OCI-LY3 (cell line): ENCODE results near the gene PKDREJ.

ENCODE experiments used
- H2AFZ ChIP-seq: fragments of 200-600, 300-600 bp; shearing (Covaris generic); 2 replicates; pipeline ENCODE4 v1.6.0; 2014; ENCODE audit warnings: antibody characterized with exemption, low read depth, low read length
- H3K27ac ChIP-seq: fragments of 200-600, 300-600 bp; sonication (generic); 2 replicates; pipeline ENCODE4 v1.5.1; 2014; ENCODE audit warnings: mild to moderate bottlenecking, low read length, moderate library complexity, mixed read lengths
- H3K27me3 ChIP-seq: fragments of 200-600, 300-600 bp; sonication (generic); 2 replicates; pipeline ENCODE4 v1.6.1; 2014; ENCODE audit warnings: low read depth, low read length, mixed read lengths
- H3K36me3 ChIP-seq: fragments of 200-600, 300-600 bp; sonication (generic); replicated peaks from 2 replicates; pipeline ENCODE3; 2014; ENCODE audit warnings: low read depth, low read length, mixed read lengths
- H3K4me1 ChIP-seq: fragments of 300-600, 200-600 bp; sonication (generic); 2 replicates; pipeline ENCODE4 v1.6.1; 2014; ENCODE audit warnings: low read length, mixed read lengths
- H3K4me2 ChIP-seq: fragments of 200-600, 300-600 bp; sonication (generic); 2 replicates; pipeline ENCODE4 v1.6.1; 2014; ENCODE audit warnings: low read length, mixed read lengths
- H3K4me3 ChIP-seq: fragments of 300-600, 200-600 bp; sonication (generic); 2 replicates; pipeline ENCODE4 v1.5.1; 2014; ENCODE audit warnings: antibody characterized with exemption, mild to moderate bottlenecking, low read length, moderate library complexity
- H3K79me2 ChIP-seq: fragments of 300-600, 200-600 bp; shearing (Covaris generic); 2 replicates; pipeline ENCODE4 v1.6.1; 2014; ENCODE audit warnings: mild to moderate bottlenecking, low read length, mixed read lengths
- H3K9ac ChIP-seq: fragments of 300-600, 200-600 bp; shearing (Covaris generic); 2 replicates; pipeline ENCODE4 v1.6.0; 2014; ENCODE audit warnings: mild to moderate bottlenecking, low read length, moderate library complexity
- H3K9me3 ChIP-seq: fragments of 200-600, 300-600 bp; shearing (Covaris generic); 2 replicates; pipeline ENCODE4 v1.6.1; 2014; ENCODE audit warnings: low read length, mixed read lengths; ENCODE audit not compliant: insufficient read depth
- H4K20me1 ChIP-seq: fragments of 200-600, 300-600 bp; sonication (generic); 2 replicates; pipeline ENCODE4 v1.6.1; 2016; ENCODE audit warnings: low read length, mixed read lengths; ENCODE audit not compliant: insufficient read depth
- CTCF ChIP-seq: fragments of 200-600, 300-600 bp; sonication (generic); IDR thresholded peaks from 2 replicates; pipeline ENCODE4 v1.5.1; 2014; ENCODE audit warnings: antibody characterized with exemption, low read length, low read depth
- EZH2phosphoT487 ChIP-seq: fragments of 200-600 bp; shearing (Covaris generic); IDR thresholded peaks from 2 replicates; pipeline ENCODE4 v1.6.1; 2018; ENCODE audit warnings: antibody characterized with exemption, mixed run types, low read depth

The PKDREJ gene

DNA sequence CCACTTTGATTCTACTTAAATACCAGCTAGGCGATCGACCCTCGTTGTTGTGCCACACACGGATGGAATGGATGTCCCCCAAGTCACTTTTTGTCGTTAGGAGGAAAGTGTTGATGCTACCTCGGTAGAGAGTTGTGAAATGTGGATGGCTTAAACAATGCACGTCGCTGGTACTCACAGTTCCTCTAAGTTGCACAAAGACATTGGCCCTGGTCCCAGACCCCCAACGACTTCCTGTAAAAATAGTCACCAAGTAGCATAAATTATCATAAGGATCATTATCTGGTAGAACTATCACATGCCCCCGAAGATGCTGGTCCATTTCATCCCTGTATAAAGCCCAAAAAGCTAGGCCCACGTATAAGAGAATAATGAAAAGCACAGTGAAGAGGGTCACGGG, 3.8 kb downstream of the PKDREJ start:
- Histone ChIP-seq H3K9ac (no peak overlapping the region), H4K20me1 (no peaks in the 10 kb centered on the region), H3K27ac (no peak overlapping the region), H3K4me1 (no peaks in the 10 kb centered on the region), H2AFZ (no peak overlapping the region), H3K9me3 (no peaks in the 10 kb centered on the region), H3K4me2 (no peak overlapping the region), H3K27me3 (peaks cover 38% of the 10 kb centered on the region), H3K79me2 (no peaks in the 10 kb centered on the region), H3K36me3 (no peaks in the 10 kb centered on the region), H3K4me3 (no peak overlapping the region)
- TF ChIP-seq EZH2phosphoT487 (no peak), CTCF (no peak)

- Histone ChIP-seq H2AFZ (no peak overlapping the region), H3K9me3 (no peaks in the 10 kb centered on the region), H3K79me2 (no peaks in the 10 kb centered on the region), H3K9ac (no peak overlapping the region), H3K36me3 (no peaks in the 10 kb centered on the region), H4K20me1 (no peaks in the 10 kb centered on the region), H3K27ac (no peak overlapping the region), H3K4me2 (no peak overlapping the region), H3K4me1 (no peaks in the 10 kb centered on the region), H3K27me3 (peaks cover 34% of the 10 kb centered on the region), H3K4me3 (no peak overlapping the region)
- TF ChIP-seq CTCF (no peak), EZH2phosphoT487 (no peak)
These were observed 6.7 kb downstream of the PKDREJ start for GRCh38 chr22:46256358-46256958.

GRCh38 chr22:46251816-46252380, 11.2 kb downstream of the PKDREJ start:
- Histone ChIP-seq H3K4me2 (no peak overlapping the region), H2AFZ (no peak overlapping the region), H4K20me1 (no peaks in the 10 kb centered on the region), H3K27me3 (no peaks in the 10 kb centered on the region), H3K9ac (no peak overlapping the region), H3K27ac (no peak overlapping the region), H3K4me3 (no peak overlapping the region), H3K9me3 (no peaks in the 10 kb centered on the region), H3K36me3 (peaks cover 3% of the 10 kb centered on the region), H3K4me1 (peaks cover 12% of the 10 kb centered on the region), H3K79me2 (peaks cover 17% of the 10 kb centered on the region)
- TF ChIP-seq CTCF (no peak), EZH2phosphoT487 (no peak)

- TF ChIP-seq CTCF (no peak), EZH2phosphoT487 (no peak)
- Histone ChIP-seq H3K27me3 (no peaks in the 10 kb centered on the region), H3K4me1 (peaks cover 12% of the 10 kb centered on the region), H3K36me3 (peaks cover 3% of the 10 kb centered on the region), H3K4me3 (peak overlapping the region; percentile 89; the same call in 1 of the 2 replicates), H3K27ac (no peak overlapping the region), H4K20me1 (no peaks in the 10 kb centered on the region), H3K9ac (no peak overlapping the region), H3K4me2 (peak overlapping the region; percentile 96; the same call in 1 of the 2 replicates), H3K79me2 (peaks cover 17% of the 10 kb centered on the region), H2AFZ (no peak overlapping the region), H3K9me3 (no peaks in the 10 kb centered on the region)
These were observed 11.9 kb downstream of the PKDREJ start for GRCh38 chr22:46251266-46251665.
